Naive thymus-derived CD4-positive, alpha-beta T cell (primary cell): ENCODE data around the gene CLASP1. TPM values are rescaled to one million over a fixed set of nuclear protein-coding genes. Genes with fewer than 3 reads are reported as not detected.

ENCODE experiments used
- ATAC-seq: fragments of 150-1000 bp; cut with Tn5 transposase; 2 replicates; pipeline ENCODE4 v1.10.0; 2021; ENCODE audit warnings: mild to moderate bottlenecking, moderate library complexity
- CTCF ChIA-PET: fragments of 350-600 bp; sonication (Branson Sonifier 250); formaldehyde crosslinking; loops from one replicate; lab custom pipeline; 2021; ENCODE audit warnings: antibody characterized with exemption; lab: Charles Lee
- POLR2A ChIA-PET: fragments of 350-600 bp; sonication (Branson Sonifier 250); formaldehyde crosslinking; loops from one replicate; lab custom pipeline; 2021; ENCODE audit warnings: antibody characterized with exemption, inconsistent platforms; lab: Charles Lee
- DNase-seq, 9 donors: peaks; one replicate each; pipeline versions ENCODE4 v3.0.0 to v3.0.0-alpha.2; 2020 to 2022; ENCODE audit warnings: mixed read lengths in 1 of 9
- H3K27ac ChIP-seq: one replicate; pipeline ENCODE4 v1.7.0; 2013; ENCODE audit warnings: mild to moderate bottlenecking, low read depth, low read length, moderate library complexity
- H3K27me3 ChIP-seq, 2 donors: one replicate each; pipeline ENCODE4 v1.7.0; 2013; ENCODE audit warnings: low read length in 2 of 2, mild to moderate bottlenecking in 2 of 2, moderate library complexity in 2 of 2; ENCODE audit not compliant: control insufficient read depth in 2 of 2, insufficient read depth in 2 of 2
- H3K36me3 ChIP-seq, 3 experiments: 1 replicate in 2 of 3; 2 replicates in 1 of 3; pipeline ENCODE4 v1.7.0; 2013; ENCODE audit warnings: low read length in 3 of 3, mild to moderate bottlenecking in 3 of 3, moderate library complexity in 1 of 3; ENCODE audit not compliant: insufficient read depth in 3 of 3, control insufficient read depth in 2 of 3
- H3K4me1 ChIP-seq, 2 donors: one replicate each; pipeline ENCODE4 v1.7.0; 2013; ENCODE audit warnings: low read length in 2 of 2, mild to moderate bottlenecking in 2 of 2, moderate library complexity in 1 of 2; ENCODE audit not compliant: control insufficient read depth in 2 of 2, insufficient read depth in 2 of 2
- H3K4me3 ChIP-seq: 2 replicates; pipeline ENCODE4 v1.7.0; 2013; ENCODE audit warnings: mild to moderate bottlenecking, low read length
- H3K9me3 ChIP-seq, 3 experiments: 1 replicate in 2 of 3; 2 replicates in 1 of 3; pipeline ENCODE4 v1.7.0; 2013; ENCODE audit warnings: low read length in 3 of 3; ENCODE audit not compliant: control insufficient read depth in 2 of 3
- H3K27ac Mint-ChIP-seq, 9 donors: one replicate each; pipeline ENCODE4 v1.8.0; 2020 to 2022; ENCODE audit warnings: mixed read lengths in 9 of 9, mild to moderate bottlenecking in 8 of 9, moderate library complexity in 5 of 9, inconsistent platforms in 2 of 9
- H3K27me3 Mint-ChIP-seq, 5 donors: one replicate each; pipeline ENCODE4 v1.8.0; 2021 to 2022; ENCODE audit warnings: mixed read lengths in 5 of 5, mild to moderate bottlenecking in 1 of 5
- H3K36me3 Mint-ChIP-seq, 5 donors: one replicate each; pipeline ENCODE4 v1.8.0; 2020 to 2022; ENCODE audit warnings: mixed read lengths in 5 of 5, mild to moderate bottlenecking in 3 of 5, inconsistent platforms in 1 of 5
- H3K4me1 Mint-ChIP-seq, 7 donors: one replicate each; pipeline ENCODE4 v1.8.0; 2020 to 2022; ENCODE audit warnings: mixed read lengths in 7 of 7, mild to moderate bottlenecking in 3 of 7, inconsistent platforms in 1 of 7
- H3K4me3 Mint-ChIP-seq, 10 donors: one replicate each; pipeline ENCODE4 v1.8.0; 2020 to 2022; ENCODE audit warnings: mild to moderate bottlenecking in 10 of 10, mixed read lengths in 10 of 10, moderate library complexity in 6 of 10, inconsistent platforms in 2 of 10
- H3K9me3 Mint-ChIP-seq, 11 donors: one replicate each; pipeline ENCODE4 v1.8.0; 2020 to 2022; ENCODE audit warnings: mixed read lengths in 11 of 11, mild to moderate bottlenecking in 4 of 11, inconsistent platforms in 1 of 11, moderate library complexity in 1 of 11
- intact Hi-C, 2 donors: fragments of 100-400 bp; cut with micrococcal nuclease; formaldehyde crosslinking; loops; one replicate each; pipeline ENCODE4 v1.15.1; 2023
- polyA plus RNA-seq, 2 donors: library from polyadenylated mRNA; unstranded; fragments of 300-500 nt; fragmentation: Illumina TruSeq; gene quantifications; one replicate each; pipeline ENCODE4 v1.2.3, GENCODE V29; 2021
- total RNA-seq, 6 experiments: library from RNA in 5 of 6; stranded (reverse) in 5 of 6; gene quantifications; 1 replicate in 5 of 6; 2 replicates in 1 of 6; pipeline ENCODE4 v1.2.3 and lab custom pipeline; 2021 to 2026

CLASP1 gene
- total and polyA plus RNA-seq, 7 experiments from 2014 or later = 13.8 to 76.3 (median 61.6) TPM

- H3K27ac ChIP-seq = no peak overlapping the region
- DNase-seq = no peak
Measured at GRCh38 chr2:121634354-121635307, 14.6 kb downstream of the CLASP1 start.

GRCh38 chr2:121633463-121633862 lies 15.8 kb downstream of the CLASP1 start:
- intact Hi-C loops = loop anchor here in 1 of 2 donors (5.0 kb wide), 1 partner anchor 36 kb away; no protein-coding TSS in a partner anchor
- CTCF ChIA-PET = interaction anchor here (1.2 kb wide), 1 partner anchor 103 kb away, joined by 3 read pairs; the partner anchor contains the start of gene RNU4ATAC
- no peak for DNase-seq
- H3K4me3 ChIP-seq = no peak overlapping the region
- H3K4me1 Mint-ChIP-seq = peaks cover 17 to 61% (median 48%) of the 10 kb centered on the region in 7 donors
- H3K9me3 ChIP-seq = no peaks in the 10 kb centered on the region
- no peaks in the 10 kb centered on the region for H3K27me3 Mint-ChIP-seq
- peaks cover 0 to 7% of the 10 kb centered on the region in 2 donors for H3K4me1 ChIP-seq
- ATAC-seq = no peak
- H3K27ac ChIP-seq = no peak overlapping the region
- peaks cover 0 to 15% (median 3%) of the 10 kb centered on the region in 11 donors for H3K9me3 Mint-ChIP-seq
- peaks cover 0 to 23% (median 17%) of the 10 kb centered on the region in 5 donors for H3K36me3 Mint-ChIP-seq
- H3K27me3 ChIP-seq = no peaks in the 10 kb centered on the region
- H3K36me3 ChIP-seq = no peaks in the 10 kb centered on the region
- POLR2A ChIA-PET = interaction anchor here (1.0 kb wide), 2 partner anchors 16 to 66 kb away, joined by 3 read pairs; partner anchors contain the start of gene CLASP1
- H3K4me3 Mint-ChIP-seq = peak overlapping the region in 1 of 10 donors; percentile 58
- no peak overlapping the region for H3K27ac Mint-ChIP-seq

More at GRCh38 chr2:121634354-121635307, 14.6 kb downstream of the CLASP1 start:
- intact Hi-C loops = loop anchor here in 1 of 2 donors (1.0 to 5.0 kb wide), 2 partner anchors 14 to 37 kb away; no protein-coding TSS in a partner anchor
- Mint-ChIP-seq H3K27ac (peak overlapping the region in 8 of 9 donors; percentile 29 to 84 (median 54)), H3K36me3 (peaks cover 4 to 28% (median 22%) of the 10 kb centered on the region in 5 donors), H3K27me3 (no peaks in the 10 kb centered on the region), H3K4me1 (peaks cover 23 to 55% (median 50%) of the 10 kb centered on the region in 7 donors), H3K9me3 (peaks cover 0 to 15% (median 3%) of the 10 kb centered on the region in 11 donors), H3K4me3 (peak overlapping the region in 3 of 10 donors; percentile 3 to 32 (median 24))
- H3K9me3 ChIP-seq = no peaks in the 10 kb centered on the region
- no peaks in the 10 kb centered on the region for H3K27me3 ChIP-seq
- POLR2A ChIA-PET = interaction anchor here (0.9 kb wide), 1 partner anchor 15 kb away, joined by 3 read pairs; no protein-coding TSS in a partner anchor
- H3K4me1 ChIP-seq = peaks cover 0 to 7% of the 10 kb centered on the region in 2 donors
- CTCF ChIA-PET = interaction anchor here (1.2 kb wide), 1 partner anchor 104 kb away, joined by 3 read pairs; the partner anchor contains the start of gene RNU4ATAC
- peaks cover 0 to 5% (median 0%) of the 10 kb centered on the region in 3 experiments for H3K36me3 ChIP-seq
- no peak overlapping the region for H3K4me3 ChIP-seq
- ATAC-seq = no peak

DNA sequence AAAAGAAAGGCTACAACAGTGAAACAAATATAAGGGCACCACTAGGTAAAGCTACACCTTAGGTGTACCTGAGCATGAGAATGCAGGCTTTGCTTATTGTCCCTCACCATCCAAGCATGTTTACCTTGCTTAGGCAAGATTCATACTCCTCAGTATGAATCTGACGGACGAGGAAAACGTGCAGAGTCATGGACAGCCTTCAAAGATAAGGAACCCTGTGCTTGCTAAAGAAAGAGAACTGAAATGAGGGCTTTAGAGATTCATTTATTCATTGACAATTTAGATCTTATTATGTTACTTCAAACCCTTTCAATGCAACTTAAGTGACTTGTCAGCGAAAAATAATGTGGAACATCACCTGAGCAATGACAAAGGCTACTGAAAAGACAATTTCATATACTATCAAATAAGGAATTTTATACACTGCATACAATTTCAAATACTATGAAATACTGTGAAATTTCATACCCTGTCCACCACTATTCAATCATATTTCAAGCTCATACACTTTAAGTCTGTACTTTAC lies 21.7 kb downstream of the CLASP1 start:
- no peaks in the 10 kb centered on the region for H3K27me3 ChIP-seq
- H3K4me3 ChIP-seq = no peak overlapping the region
- H3K27ac ChIP-seq = no peak overlapping the region

DNA sequence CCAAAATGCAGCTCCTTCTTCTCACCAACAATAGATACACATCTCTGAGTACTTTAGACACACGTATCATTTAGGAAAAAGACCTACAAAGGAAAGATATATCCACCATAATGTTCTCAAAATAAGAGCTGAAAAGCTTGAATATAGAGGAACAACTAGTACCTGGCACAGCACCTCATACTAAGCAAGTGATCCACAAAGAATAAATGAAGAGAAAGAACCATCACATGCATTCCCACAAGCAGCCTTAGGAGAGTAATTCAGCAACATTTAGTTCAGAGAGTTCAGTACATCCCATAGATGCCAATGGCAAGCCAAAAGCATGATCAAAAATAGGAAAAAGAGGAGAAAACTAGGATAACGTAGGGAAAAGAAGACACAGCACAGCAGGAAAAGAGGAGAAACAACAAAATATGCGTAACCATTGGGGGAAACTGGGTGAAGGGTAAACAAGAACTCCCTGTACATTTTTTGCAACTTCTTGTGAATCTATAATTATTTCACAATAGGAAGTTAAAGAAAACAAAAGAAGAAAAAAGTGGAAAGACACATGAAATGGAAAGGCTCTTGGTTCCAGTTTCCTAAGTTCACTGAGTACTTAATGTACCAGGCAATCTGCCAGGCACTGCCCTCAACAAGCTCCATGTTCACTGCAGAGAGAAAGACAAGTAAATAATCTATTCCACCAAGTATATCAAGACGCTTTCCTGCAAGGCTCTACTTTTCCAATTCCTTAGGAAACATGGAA lies 22.3 kb downstream of the CLASP1 start:
- POLR2A ChIA-PET = no interaction called here
- peaks cover 5 to 34% (median 15%) of the 10 kb centered on the region in 5 donors for H3K36me3 Mint-ChIP-seq
- no peaks in the 10 kb centered on the region for H3K27me3 Mint-ChIP-seq
- Histone ChIP-seq H3K36me3 (no peaks in the 10 kb centered on the region), H3K9me3 (no peaks in the 10 kb centered on the region), H3K4me3 (no peak overlapping the region), H3K4me1 (no peaks in the 10 kb centered on the region), H3K27ac (no peak overlapping the region), H3K27me3 (no peaks in the 10 kb centered on the region)
- no peak overlapping the region for H3K4me3 Mint-ChIP-seq
- ATAC-seq (no peak), DNase-seq (no peak)
- intact Hi-C loops = no loop called here
- CTCF ChIA-PET = interaction anchor here (0.6 kb wide), 1 partner anchor 197 kb away, joined by 3 read pairs; no protein-coding TSS in a partner anchor
- H3K27ac Mint-ChIP-seq = peak overlapping the region in 1 of 9 donors; percentile 50
- H3K9me3 Mint-ChIP-seq = peaks cover 0 to 4% (median 0%) of the 10 kb centered on the region in 11 donors
- peaks cover 12 to 41% (median 24%) of the 10 kb centered on the region in 7 donors for H3K4me1 Mint-ChIP-seq

More for the DNA sequence above, 21.7 kb downstream of the CLASP1 start:
- no peak for ATAC-seq
- Mint-ChIP-seq H3K27me3 (no peaks in the 10 kb centered on the region), H3K27ac (no peak overlapping the region), H3K4me1 (peaks cover 12 to 41% (median 23%) of the 10 kb centered on the region in 7 donors), H3K9me3 (peaks cover 0 to 4% (median 0%) of the 10 kb centered on the region in 11 donors), H3K4me3 (no peak overlapping the region), H3K36me3 (peaks cover 5 to 33% (median 14%) of the 10 kb centered on the region in 5 donors)
- ChIA-PET CTCF (no interaction called here), POLR2A (interaction anchor here (0.8 kb wide), 1 partner anchor 97 kb away, joined by 5 read pairs; the partner anchor contains the start of gene RNU4ATAC)
- Histone ChIP-seq H3K36me3 (no peaks in the 10 kb centered on the region), H3K9me3 (no peaks in the 10 kb centered on the region), H3K4me1 (no peaks in the 10 kb centered on the region)
- DNase-seq = no peak
- intact Hi-C loops = no loop called here

GRCh38 chr2:121625953-121626352 lies 23.3 kb downstream of the CLASP1 start:
- CTCF ChIA-PET = interaction anchor here (0.7 kb wide), 2 partner anchors 22 to 1940 kb away, joined by 3 to 4 read pairs; no protein-coding TSS in a partner anchor
- peaks cover 5 to 37% (median 15%) of the 10 kb centered on the region in 5 donors for H3K36me3 Mint-ChIP-seq
- no peak overlapping the region for H3K4me3 Mint-ChIP-seq
- H3K4me1 Mint-ChIP-seq = peaks cover 12 to 41% (median 24%) of the 10 kb centered on the region in 7 donors
- no peak overlapping the region for H3K4me3 ChIP-seq
- no peaks in the 10 kb centered on the region for H3K9me3 ChIP-seq
- no peak overlapping the region for H3K27ac ChIP-seq
- no peak for DNase-seq
- H3K9me3 Mint-ChIP-seq = peaks cover 0 to 4% (median 0%) of the 10 kb centered on the region in 11 donors
- no peaks in the 10 kb centered on the region for H3K27me3 Mint-ChIP-seq
- POLR2A ChIA-PET = no interaction called here
- no peak overlapping the region for H3K27ac Mint-ChIP-seq
- no peaks in the 10 kb centered on the region for H3K36me3 ChIP-seq
- no peaks in the 10 kb centered on the region for H3K27me3 ChIP-seq
- no peak for ATAC-seq
- intact Hi-C loops = no loop called here
- no peaks in the 10 kb centered on the region for H3K4me1 ChIP-seq
